H1 (cell line): ENCODE measurements around the gene GCFC2. TPM values are rescaled to one million over a fixed set of nuclear protein-coding genes. Genes with fewer than 3 reads are reported as not detected.
"Not testable (repeated sequence)": the region's sequence is repeated elsewhere in the genome, so short reads cannot be mapped to it uniquely, and the experiment has no call there.

ENCODE experiments used
- CTCF ChIA-PET: fragments of 300-600 bp; sonication (Branson Sonifier 250); formaldehyde crosslinking; loops from one replicate; lab custom pipeline; 2021; ENCODE audit not compliant: partially characterized antibody; lab: Charles Lee
- POLR2A ChIA-PET: fragments of 300-600 bp; sonication (Branson Sonifier 250); formaldehyde crosslinking; loops from one replicate; lab custom pipeline; 2021; ENCODE audit warnings: inconsistent platforms; ENCODE audit not compliant: partially characterized antibody; lab: Charles Lee
- DNase-seq, 2 experiments: peaks; one replicate each; pipeline versions ENCODE4 v3.0.0 to v3.0.0-alpha.2; 2010 to 2022; ENCODE audit warnings: low spot score in 2 of 2, low read depth in 1 of 2, mixed read lengths in 1 of 2
- FAIRE-seq: peaks from 2 replicates; lab custom pipeline; 2011; peaks lifted over from hg19 to GRCh38; lab: Jason Lieb, UNC
- H2AFZ ChIP-seq: 2 replicates; pipeline ENCODE4 v1.8.1; 2012; ENCODE audit warnings: low read length, inconsistent platforms
- H2AK5ac ChIP-seq: 2 replicates; pipeline ENCODE4 v1.6.1; 2013; ENCODE audit warnings: low read depth, low read length
- H2BK120ac ChIP-seq: replicated peaks from 2 replicates; pipeline ENCODE3; 2013; ENCODE audit warnings: low read depth, low read length, inconsistent platforms
- H2BK12ac ChIP-seq: 2 replicates; pipeline ENCODE4 v1.6.1; 2013; ENCODE audit warnings: low read depth, low read length
- H2BK15ac ChIP-seq: 2 replicates; pipeline ENCODE4 v1.6.1; 2013; ENCODE audit warnings: low read length
- H2BK20ac ChIP-seq: 2 replicates; pipeline ENCODE4 v1.6.1; 2013; ENCODE audit warnings: low read length
- H2BK5ac ChIP-seq: 2 replicates; pipeline ENCODE4 v1.6.1; 2013; ENCODE audit warnings: low read depth, low read length
- H3K14ac ChIP-seq: 2 replicates; pipeline ENCODE4 v1.6.1; 2013; ENCODE audit warnings: inconsistent platforms; ENCODE audit not compliant: insufficient read length
- H3K18ac ChIP-seq: 2 replicates; pipeline ENCODE4 v1.6.1; 2013; ENCODE audit warnings: low read length; ENCODE audit errors: extremely low read depth
- H3K23ac ChIP-seq: 2 replicates; pipeline ENCODE4 v1.6.1; 2013; ENCODE audit warnings: inconsistent platforms; ENCODE audit not compliant: insufficient read length
- H3K23me2 ChIP-seq: 2 replicates; pipeline ENCODE4 v1.6.1; 2013; ENCODE audit warnings: low read depth, low read length
- H3K27ac ChIP-seq: 2 replicates; pipeline ENCODE4 v1.6.1; 2011; ENCODE audit warnings: low read depth, low read length, inconsistent platforms
- H3K27me3 ChIP-seq, 4 experiments: replicated peaks in 1 of 4; 1 replicate in 1 of 4; 2 replicates in 3 of 4; pipeline versions ENCODE4 v1.6.1 to v1.8.1; 2011 to 2013; ENCODE audit warnings: low read length in 3 of 4, mild to moderate bottlenecking in 3 of 4, inconsistent platforms in 2 of 4, mixed read lengths in 2 of 4, moderate library complexity in 1 of 4; ENCODE audit not compliant: control insufficient read depth in 3 of 4, insufficient read depth in 3 of 4; ENCODE audit errors: extremely low read depth in 1 of 4
- H3K36me3 ChIP-seq, 4 experiments: 2 replicates each; pipeline versions ENCODE4 v1.6.1 to v1.8.1; 2011 to 2013; ENCODE audit warnings: mild to moderate bottlenecking in 4 of 4, low read length in 3 of 4, moderate library complexity in 2 of 4, control low read depth in 1 of 4, inconsistent platforms in 1 of 4; ENCODE audit not compliant: insufficient read depth in 4 of 4, control insufficient read depth in 2 of 4
- H3K4ac ChIP-seq: replicated peaks from 2 replicates; pipeline ENCODE3; 2013; ENCODE audit warnings: low read length, low read depth, mixed read lengths, inconsistent platforms; ENCODE audit not compliant: insufficient read length
- H3K4me1 ChIP-seq, 4 experiments: replicated peaks in 1 of 4; 1 replicate in 1 of 4; 2 replicates in 3 of 4; pipeline versions ENCODE4 v1.6.1 to v1.8.1; 2011 to 2013; ENCODE audit warnings: low read length in 3 of 4, inconsistent platforms in 2 of 4, mixed read lengths in 1 of 4; ENCODE audit not compliant: insufficient read depth in 4 of 4, control insufficient read depth in 3 of 4
- H3K4me2 ChIP-seq, 2 experiments: 2 replicates each; pipeline versions ENCODE4 v1.6.1 to v1.8.1; 2011 to 2013; ENCODE audit warnings: low read depth in 2 of 2, low read length in 2 of 2, control low read depth in 1 of 2, inconsistent platforms in 1 of 2, mild to moderate bottlenecking in 1 of 2; ENCODE audit not compliant: insufficient read depth in 1 of 2
- H3K4me3 ChIP-seq, 4 experiments: fragments of 200-600, 300-600 bp in 1 of 4; sonication (generic), shearing (Covaris generic), sonication (Bioruptor Twin) in 1 of 4; 2 replicates each; pipeline versions ENCODE4 v1.5.1 to v1.8.1; 2011 to 2016; ENCODE audit warnings: low read length in 4 of 4, low read depth in 3 of 4, control low read depth in 2 of 4, inconsistent platforms in 2 of 4, mild to moderate bottlenecking in 2 of 4, mixed read lengths in 1 of 4, moderate library complexity in 1 of 4; ENCODE audit not compliant: insufficient read depth in 2 of 4; ENCODE audit errors: extremely low read depth in 1 of 4
- H3K56ac ChIP-seq: replicated peaks from 2 replicates; pipeline ENCODE3; 2013; ENCODE audit warnings: low read depth, mild to moderate bottlenecking, mixed read lengths, low read length, inconsistent platforms; ENCODE audit not compliant: insufficient read length
- H3K79me1 ChIP-seq: 2 replicates; pipeline ENCODE4 v1.6.1; 2013; ENCODE audit warnings: low read depth, low read length, control low read depth
- H3K79me2 ChIP-seq, 2 experiments: 2 replicates each; pipeline versions ENCODE4 v1.6.1 to v1.8.1; 2012 to 2013; ENCODE audit warnings: low read length in 2 of 2, mild to moderate bottlenecking in 2 of 2, inconsistent platforms in 1 of 2; ENCODE audit not compliant: insufficient read depth in 2 of 2, control insufficient read depth in 1 of 2
- H3K9ac ChIP-seq, 4 experiments: replicated peaks in 1 of 4; 1 replicate in 1 of 4; 2 replicates in 3 of 4; pipeline versions ENCODE4 v1.6.1 to v1.8.1; 2011 to 2013; ENCODE audit warnings: low read depth in 3 of 4, low read length in 3 of 4, control low read depth in 2 of 4, mild to moderate bottlenecking in 2 of 4, moderate library complexity in 2 of 4, inconsistent platforms in 1 of 4; ENCODE audit errors: extremely low read depth in 1 of 4
- H3K9me3 ChIP-seq, 2 experiments: 2 replicates each; pipeline versions ENCODE4 v1.6.1 to v1.8.1; 2012 to 2013; ENCODE audit warnings: mild to moderate bottlenecking in 2 of 2, moderate library complexity in 2 of 2, control low read depth in 1 of 2, inconsistent platforms in 1 of 2, low read depth in 1 of 2, low read length in 1 of 2, mixed read lengths in 1 of 2; ENCODE audit not compliant: insufficient read depth in 2 of 2
- H4K20me1 ChIP-seq, 2 experiments: replicated peaks in 1 of 2; 2 replicates each; pipeline versions ENCODE3 to v1.8.1; 2011 to 2013; ENCODE audit warnings: inconsistent platforms in 2 of 2, low read length in 2 of 2, mild to moderate bottlenecking in 1 of 2; ENCODE audit not compliant: insufficient read depth in 2 of 2, control insufficient read depth in 1 of 2
- H4K5ac ChIP-seq: 2 replicates; pipeline ENCODE4 v1.6.1; 2013; ENCODE audit warnings: low read length, low read depth, mixed read lengths, inconsistent platforms; ENCODE audit not compliant: insufficient read length
- H4K8ac ChIP-seq: 2 replicates; pipeline ENCODE4 v1.8.0; 2013; ENCODE audit warnings: mild to moderate bottlenecking, moderate library complexity, low read length, inconsistent platforms; ENCODE audit not compliant: insufficient read depth; ENCODE audit errors: extremely low read depth
- H4K91ac ChIP-seq: replicated peaks from 2 replicates; pipeline ENCODE3; 2013; ENCODE audit warnings: low read length, mixed read lengths, inconsistent platforms; ENCODE audit not compliant: insufficient read length
- WGBS, 2 experiments: shearing (Covaris generic) in 1 of 2; methylation state at CpG; one replicate each; pipeline versions ENCODE4 v1.1.6 to v1.1.7; 2013 to 2015; ENCODE audit warnings: low lambda C conversion rate in 2 of 2, mixed read lengths in 2 of 2, inconsistent platforms in 1 of 2, low coverage in 1 of 2, missing lambda C conversion rate in 1 of 2; ENCODE audit not compliant: insufficient replicate concordance in 2 of 2, insufficient coverage in 1 of 2, insufficient read length in 1 of 2; ENCODE audit errors: extremely low coverage in 1 of 2, missing lambda C conversion rate in 1 of 2; 5-methylcytosine and 5-hydroxymethylcytosine counted together
- polyA plus RNA-seq, 7 experiments: library from polyadenylated mRNA; depleted of rRNA in 3 of 7; stranded (reverse) in 5 of 7; unstranded in 2 of 7; fragments of >200 nt in 5 of 7; fragments of 200-250 nt in 2 of 7; gene quantifications; 1 replicate in 5 of 7; 2 replicates in 1 of 7; 4 replicates in 1 of 7; pipeline versions ENCODE4 v1.2.1 to v1.2.3, GENCODE V29; 2011 to 2013; ENCODE audit warnings: missing spikeins in 2 of 7, mixed read lengths in 2 of 7
- total RNA-seq: library from RNA; stranded (reverse); fragmentation: NEBNext Ultra II Directional; extraction: Animal tissue kit (Norgen Biotek cat#: 25700); gene quantifications from 2 replicates; pipeline ENCODE4 v1.2.1, GENCODE V29; 2021

The GCFC2 gene
- total and polyA plus RNA-seq, 2 of the 8 experiments (the other 6 are each of a cell fraction or from before 2014, with no cell fraction given) = 5.6 to 19.1 TPM

DNA sequence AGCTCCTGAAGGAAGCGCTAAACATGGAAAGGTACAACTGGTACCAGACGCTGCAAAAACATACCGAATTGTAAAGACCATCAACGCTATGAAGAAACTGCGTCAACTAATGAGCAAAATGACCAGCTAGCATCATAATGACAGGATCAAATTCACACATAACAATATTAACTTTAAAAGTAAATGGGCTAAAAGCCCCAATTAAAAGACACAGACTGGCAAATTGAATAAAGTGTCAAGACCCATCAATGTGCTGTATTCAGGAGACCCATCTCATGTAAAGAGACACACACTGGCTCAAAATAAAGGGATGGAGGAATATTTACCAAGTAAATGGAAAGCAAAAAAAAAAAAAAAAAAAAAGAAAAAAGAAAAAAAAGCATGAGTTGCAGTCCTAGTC is 27.3 kb downstream of the GCFC2 start:
- CTCF ChIA-PET = interaction anchor here (1.7 kb wide), 1 partner anchor 43 kb away, joined by 5 read pairs; no protein-coding TSS in a partner anchor
- 97% methylated on average over 5 of the region's 5 CpGs; no CpG with 5 or more reads in 1 of the 2 experiments for WGBS, 2 experiments

More for the DNA sequence above, 27.3 kb downstream of the GCFC2 start:
- H3K23me2 ChIP-seq, H3K9me3 ChIP-seq, H3K79me2 ChIP-seq, DNase-seq, H3K14ac ChIP-seq, H3K4me2 ChIP-seq, H3K9ac ChIP-seq, H2AK5ac ChIP-seq, H3K4me1 ChIP-seq, H3K23ac ChIP-seq, H3K56ac ChIP-seq, H2AFZ ChIP-seq, H2BK120ac ChIP-seq, POLR2A ChIA-PET, H4K91ac ChIP-seq, H2BK12ac ChIP-seq, H3K27ac ChIP-seq, FAIRE-seq, H4K8ac ChIP-seq, H3K4ac ChIP-seq, H2BK20ac ChIP-seq, H2BK15ac ChIP-seq, H4K5ac ChIP-seq, H3K18ac ChIP-seq, H3K27me3 ChIP-seq, H2BK5ac ChIP-seq, H4K20me1 ChIP-seq, H3K4me3 ChIP-seq, H3K79me1 ChIP-seq: not testable (repeated sequence)
- peaks cover 0 to 18% (median 9%) of the 10 kb centered on the region in 4 experiments; a peak in 4 of 8 replicates for H3K36me3 ChIP-seq
